Caco-2 (cell line): ENCODE measurements around the gene TRAK2. TPM values are rescaled to one million over a fixed set of nuclear protein-coding genes. Genes with fewer than 3 reads are reported as not detected.

Experiments used
- BruUV-seq: library from RNA; stranded (reverse); fragments of 400-500 nt; replicated peaks from 2 replicates; lab custom pipeline; 2021; lab: Mats Ljungman, UMichigan
- CTCF ChIA-PET: fragments of 300-600 bp; sonication (Branson Sonifier 250); formaldehyde crosslinking; loops from one replicate; lab custom pipeline; 2022; ENCODE audit warnings: antibody characterized with exemption; lab: Charles Lee
- POLR2A ChIA-PET: fragments of 300-600 bp; sonication (Branson Sonifier 250); formaldehyde crosslinking; loops from one replicate; lab custom pipeline; 2022; ENCODE audit warnings: antibody characterized with exemption; lab: Charles Lee
- DNase-seq, 2 experiments: peaks; one replicate each; pipeline versions ENCODE4 v3.0.0 to v3.0.0-alpha.2; 2020 to 2022
- H3K27me3 ChIP-seq: replicated peaks from 2 replicates; pipeline ENCODE4 v1.6.0; 2011; ENCODE audit warnings: low read length; ENCODE audit not compliant: control insufficient read depth, insufficient read depth
- H3K36me3 ChIP-seq: 2 replicates; pipeline ENCODE4 v1.5.1; 2011; ENCODE audit warnings: low read length; ENCODE audit not compliant: control insufficient read depth, insufficient read depth
- H3K4me1 ChIP-seq: fragments of 250-450 bp; sonication (Bioruptor Pico); 2 replicates; pipeline ENCODE4 v1.5.1; 2020; ENCODE audit warnings: mild to moderate bottlenecking
- H3K4me3 ChIP-seq: 2 replicates; pipeline ENCODE4 v1.5.1; 2011; ENCODE audit warnings: low read depth, mild to moderate bottlenecking, control low read depth, low read length
- H3K9me3 ChIP-seq: fragments of 250-450 bp; sonication (Bioruptor Pico); 2 replicates; pipeline ENCODE4 v1.5.1; 2020; ENCODE audit warnings: mild to moderate bottlenecking, moderate library complexity
- H3K27ac Mint-ChIP-seq: one replicate; pipeline ENCODE4 v1.8.0; 2022; ENCODE audit warnings: mixed read lengths; ENCODE audit not compliant: unreplicated experiment
- H3K27me3 Mint-ChIP-seq: one replicate; pipeline ENCODE4 v1.8.0; 2022; ENCODE audit warnings: mixed read lengths; ENCODE audit not compliant: insufficient read depth, unreplicated experiment
- H3K36me3 Mint-ChIP-seq: one replicate; pipeline ENCODE4 v1.8.0; 2022; ENCODE audit warnings: mild to moderate bottlenecking, mixed read lengths; ENCODE audit not compliant: insufficient read depth, unreplicated experiment
- H3K4me1 Mint-ChIP-seq: one replicate; pipeline ENCODE4 v1.8.0; 2022; ENCODE audit warnings: low read depth, mixed read lengths; ENCODE audit not compliant: unreplicated experiment
- H3K4me3 Mint-ChIP-seq: one replicate; pipeline ENCODE4 v1.8.0; 2022; ENCODE audit warnings: mild to moderate bottlenecking, moderate library complexity, mixed read lengths; ENCODE audit not compliant: unreplicated experiment
- H3K9me3 Mint-ChIP-seq: one replicate; pipeline ENCODE4 v1.8.0; 2022; ENCODE audit warnings: mixed read lengths; ENCODE audit not compliant: unreplicated experiment
- CTCF ChIP-seq, 2 experiments: fragments of 200-600 bp in 1 of 2; IDR thresholded peaks; 1 replicate in 1 of 2; 2 replicates in 1 of 2; pipeline versions ENCODE4 v1.5.1 to v1.8.0; 2011 to 2022; ENCODE audit warnings: antibody characterized with exemption in 1 of 2, control low read depth in 1 of 2, inconsistent platforms in 1 of 2, low read depth in 1 of 2, low read length in 1 of 2, mild to moderate bottlenecking in 1 of 2, moderate library complexity in 1 of 2; ENCODE audit not compliant: insufficient read depth in 1 of 2, severe bottlenecking in 1 of 2, unreplicated experiment in 1 of 2
- intact Hi-C: fragments of 100-400 bp; cut with micrococcal nuclease; formaldehyde crosslinking; loops from one replicate; pipeline ENCODE4 v1.10.0; 2022; ENCODE audit not compliant: unreplicated experiment
- total RNA-seq: library from RNA; stranded (reverse); gene quantifications from 2 replicates; pipeline ENCODE4 v1.2.3, GENCODE V29; 2022

Gene TRAK2
- total RNA-seq, 1 experiment from 2014 or later: 23.2 TPM

GRCh38 chr2:201448061-201448460 is 3.2 kb downstream of the TRAK2 start:
- DNase-seq: no peak
- Histone ChIP-seq H3K4me3 (no peak overlapping the region), H3K36me3 (no peaks in the 10 kb centered on the region; the same call in 1 of the 2 replicates), H3K4me1 (peaks cover 38% of the 10 kb centered on the region), H3K27me3 (no peaks in the 10 kb centered on the region), H3K9me3 (no peaks in the 10 kb centered on the region)
- intact Hi-C loops: no loop called here
- ChIA-PET POLR2A (interaction anchor here (0.6 kb wide), 1 partner anchor 54 kb away, joined by 4 read pairs; no protein-coding TSS in a partner anchor), CTCF (no interaction called here)
- BruUV-seq: no TSS peak
- Mint-ChIP-seq H3K4me1 (peaks cover 29% of the 10 kb centered on the region), H3K4me3 (no peak overlapping the region), H3K27ac (no peak overlapping the region), H3K27me3 (no peaks in the 10 kb centered on the region), H3K9me3 (no peaks in the 10 kb centered on the region), H3K36me3 (peaks cover 10% of the 10 kb centered on the region)
- TF ChIP-seq CTCF (IDR thresholded peaks at IDR 0.05; ENCODE audit: insufficient read depth in 1 of 2, low read depth in 1 of 2, low read length in 1 of 2, severe bottlenecking in 1 of 2, unreplicated experiment in 1 of 2): no peak

DNA sequence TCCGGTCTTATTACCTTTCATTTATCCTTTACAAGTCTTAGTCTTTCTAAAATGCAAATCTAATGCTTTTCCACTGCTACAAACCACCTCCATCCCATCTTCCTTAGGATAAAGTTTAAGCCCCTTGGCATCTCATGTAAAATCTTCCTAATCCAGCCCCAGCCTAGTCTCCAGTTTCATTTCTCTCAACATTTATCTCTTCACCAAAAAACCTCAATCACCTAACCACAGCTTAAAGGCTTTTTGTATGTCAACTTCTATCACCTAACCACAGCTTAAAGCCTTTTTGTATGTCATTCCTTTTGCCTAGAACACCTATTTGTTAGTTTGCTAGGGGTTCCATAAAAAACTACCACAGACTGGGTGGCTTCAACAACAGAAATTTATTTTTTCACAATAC is 4.2 kb downstream of the TRAK2 start:
- no TSS peak for BruUV-seq
- POLR2A ChIA-PET: no interaction called here
- intact Hi-C loops: no loop called here

DNA sequence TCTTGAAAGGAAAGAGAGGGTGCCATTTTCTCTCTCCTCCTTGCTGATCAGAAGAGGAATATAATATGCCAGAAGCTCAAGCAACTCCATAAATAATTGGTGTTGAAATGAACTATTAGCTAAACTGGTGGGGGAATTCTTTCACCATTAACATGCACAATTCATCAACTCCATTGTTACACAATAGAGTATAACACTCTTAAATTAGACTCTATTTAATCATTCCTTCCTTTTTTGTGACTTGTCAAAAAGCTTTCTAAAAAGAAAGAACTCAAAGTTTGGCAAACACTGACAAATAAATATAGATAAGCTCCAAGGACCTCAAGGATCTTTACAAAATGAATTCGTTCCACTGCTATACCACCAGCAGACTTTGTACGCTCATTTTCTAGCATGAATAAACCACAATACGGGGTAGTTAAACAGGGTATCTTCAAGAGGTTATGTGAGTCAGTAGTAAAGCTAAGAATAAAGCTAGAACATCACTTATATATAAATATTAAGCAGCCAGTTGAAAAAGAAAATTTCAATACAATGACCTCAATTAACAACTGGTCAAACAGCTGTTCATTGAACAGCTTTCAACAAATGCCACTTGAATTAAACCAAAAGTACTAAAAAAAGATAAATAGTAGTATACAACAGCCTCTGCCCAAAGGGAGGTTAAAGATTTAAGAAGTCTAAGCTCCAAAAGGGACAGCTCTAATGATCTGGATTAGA is 6.4 kb downstream of the TRAK2 start:
- no peaks in the 10 kb centered on the region for H3K27me3 ChIP-seq
- H3K36me3 ChIP-seq: no peaks in the 10 kb centered on the region; the same call in 1 of the 2 replicates
- BruUV-seq: no TSS peak
- no peak overlapping the region for H3K4me3 Mint-ChIP-seq
- no peaks in the 10 kb centered on the region for H3K27me3 Mint-ChIP-seq
- H3K27ac Mint-ChIP-seq: no peak overlapping the region
- peaks cover 49% of the 10 kb centered on the region for H3K4me1 ChIP-seq
- H3K4me1 Mint-ChIP-seq: peaks cover 37% of the 10 kb centered on the region
- H3K36me3 Mint-ChIP-seq: peaks cover 7% of the 10 kb centered on the region
- no peaks in the 10 kb centered on the region for H3K9me3 Mint-ChIP-seq
- TF ChIP-seq CTCF (IDR thresholded peaks at IDR 0.05; ENCODE audit: insufficient read depth in 1 of 2, low read depth in 1 of 2, low read length in 1 of 2, severe bottlenecking in 1 of 2, unreplicated experiment in 1 of 2): no peak
- intact Hi-C loops: no loop called here
- no peaks in the 10 kb centered on the region for H3K9me3 ChIP-seq
- ChIA-PET CTCF (no interaction called here), POLR2A (no interaction called here)
- no peak overlapping the region for H3K4me3 ChIP-seq
- DNase-seq: no peak

More for the DNA sequence above, 4.2 kb downstream of the TRAK2 start:
- DNase-seq: no peak
- peaks cover 34% of the 10 kb centered on the region for H3K4me1 ChIP-seq
- peaks cover 10% of the 10 kb centered on the region for H3K36me3 Mint-ChIP-seq
- H3K27me3 ChIP-seq: no peaks in the 10 kb centered on the region
- no peaks in the 10 kb centered on the region; the same call in 1 of the 2 replicates for H3K36me3 ChIP-seq
- H3K27me3 Mint-ChIP-seq: no peaks in the 10 kb centered on the region
- peaks cover 29% of the 10 kb centered on the region for H3K4me1 Mint-ChIP-seq
- no peaks in the 10 kb centered on the region for H3K9me3 ChIP-seq
- no peak overlapping the region for H3K4me3 Mint-ChIP-seq
- no peak overlapping the region for H3K4me3 ChIP-seq
- TF ChIP-seq CTCF (IDR thresholded peaks at IDR 0.05; ENCODE audit: insufficient read depth in 1 of 2, low read depth in 1 of 2, low read length in 1 of 2, severe bottlenecking in 1 of 2, unreplicated experiment in 1 of 2): no peak
- CTCF ChIA-PET: no interaction called here
- no peaks in the 10 kb centered on the region for H3K9me3 Mint-ChIP-seq
- H3K27ac Mint-ChIP-seq: no peak overlapping the region
